ENCODE data around the gene SORT1. TPM values are rescaled to one million over a fixed set of nuclear protein-coding genes. Genes with fewer than 3 reads are reported as not detected.

The SORT1 gene
- total RNA-seq, 1 experiment from 2014 or later, result 47.9 TPM

GRCh38 chr1:109338608-109339007 is 59.1 kb downstream of the SORT1 start:
- TF ChIP-seq CTCF (conservative IDR thresholded peaks at IDR 0.05), result no peak
- Histone ChIP-seq H2BK120ac (ENCODE audit: low read depth, low read length, poor library complexity, severe bottlenecking) (no peak overlapping the region), H2AK5ac (ENCODE audit: insufficient read length, low read length) (no peak overlapping the region), H3T11ph (ENCODE audit: low read length) (no peak overlapping the region), H4K20me1 (ENCODE audit: control insufficient read depth, insufficient read depth, insufficient read length) (no peaks in the 10 kb centered on the region), H2BK20ac (ENCODE audit: low read depth, low read length, poor library complexity, severe bottlenecking) (no peak overlapping the region), H3K79me1 (ENCODE audit: insufficient read depth, low read depth, low read length, poor library complexity, severe bottlenecking) (no peaks in the 10 kb centered on the region), H3K14ac (ENCODE audit: insufficient read depth, low read length) (no peak overlapping the region), H3K79me2 (ENCODE audit: insufficient read depth, low read length) (no peaks in the 10 kb centered on the region), H3K27me3 (ENCODE audit: insufficient read depth, low read length) (no peaks in the 10 kb centered on the region), H2AFZ (ENCODE audit: low read length) (no peak overlapping the region), H4K8ac (replicated peaks; ENCODE audit: insufficient read length, low read depth, low read length) (no peak overlapping the region), H2BK15ac (ENCODE audit: low read depth, low read length) (no peak overlapping the region), H3K4me2 (ENCODE audit: insufficient read depth, insufficient read length, low read length) (no peak overlapping the region), H3K4ac (ENCODE audit: low read depth, low read length) (no peak overlapping the region), H4K5ac (ENCODE audit: insufficient read length, low read depth, low read length) (no peak overlapping the region), H3K9ac (ENCODE audit: extremely low read depth, insufficient read length, low read length) (no peak overlapping the region), H3K9me3 (ENCODE audit: control insufficient read depth, low read depth, low read length) (no peaks in the 10 kb centered on the region), H3K4me1 (ENCODE audit: insufficient read depth, low read length) (no peaks in the 10 kb centered on the region), H3K18ac (ENCODE audit: insufficient read length, low read depth, low read length) (no peak overlapping the region), H4K91ac (ENCODE audit: insufficient read length, low read depth, low read length) (no peak overlapping the region), H3K23ac (ENCODE audit: insufficient read length, low read depth, low read length) (no peak overlapping the region), H2BK12ac (ENCODE audit: insufficient read length, low read depth, low read length) (no peak overlapping the region), H3K23me2 (ENCODE audit: insufficient read length, low read depth, low read length, poor library complexity, severe bottlenecking) (no peaks in the 10 kb centered on the region), H2BK5ac (ENCODE audit: insufficient read length, low read length) (no peak overlapping the region), H3K56ac (ENCODE audit: insufficient read length, low read depth, low read length) (no peak overlapping the region), H3K27ac (ENCODE audit: insufficient read length, low read depth, low read length) (no peak overlapping the region)
- H3K27ac Mint-ChIP-seq, result no peak overlapping the region; a peak in 1 of 7 replicates
- no peaks in the 10 kb centered on the region for H3K27me3 Mint-ChIP-seq (ENCODE audit: low read depth)
- H3K36me3 Mint-ChIP-seq (ENCODE audit: insufficient read depth in 1 of 3, low read depth in 3 of 3), result peaks cover 31 to 67% (median 64%) of the 10 kb centered on the region in 3 experiments
- WGBS (ENCODE audit: extremely low coverage, insufficient read length, low lambda C conversion rate), result no CpG with 5 or more reads among the region's 3 CpGs
- no peaks in the 10 kb centered on the region for H3K9me3 Mint-ChIP-seq
- H3K4me1 Mint-ChIP-seq, result no peaks in the 10 kb centered on the region
- H3K4me3 Mint-ChIP-seq, result no peak overlapping the region
- no peak for DNase-seq
